ENCODE measurements around the gene GZMB.

Gene GZMB

GRCh38 chr14:24634158-24634557 is at the start of gene GZMB:
Gene GZMB (minus strand): TSS chr14:24634190. CDS start chr14:24634160, 30 bp downstream.
- no peak for TF ChIP-seq EZH2phosphoT487 (IDR thresholded peaks at IDR 0.05; ENCODE audit: borderline replicate concordance, low read length)
- no peak for TF ChIP-seq CTCF (IDR thresholded peaks at IDR 0.05; ENCODE audit: low read depth, low read length, poor library complexity, severe bottlenecking)
- Histone ChIP-seq H3K27ac (ENCODE audit: low read depth, low read length) (no peak within 1 kb of the TSS), H4K20me1 (ENCODE audit: control insufficient read depth, insufficient read depth, low read depth, low read length) (no peaks in the 10 kb centered on the region), H3K27me3 (ENCODE audit: control insufficient read depth, low read length) (no peaks in the 10 kb centered on the region), H3K79me2 (ENCODE audit: control insufficient read depth, low read length) (no peaks in the 10 kb centered on the region), H3K36me3 (ENCODE audit: control insufficient read depth, low read length) (no peaks in the 10 kb centered on the region), H3K9me3 (ENCODE audit: control insufficient read depth, insufficient read depth, low read length) (no peaks in the 10 kb centered on the region), H3K4me3 (ENCODE audit: low read length) (no peak within 1 kb of the TSS), H3K4me2 (ENCODE audit: low read length) (no peak within 1 kb of the TSS), H3F3A (ENCODE audit: control insufficient read depth, insufficient read depth) (no peaks in the 10 kb centered on the region), H3K9me2 (replicated peaks; ENCODE audit: control insufficient read depth, low read length) (no peaks in the 10 kb centered on the region), H3K4me1 (ENCODE audit: control insufficient read depth, low read length) (no peaks in the 10 kb centered on the region)

- TF ChIP-seq CTCF (IDR thresholded peaks at IDR 0.05; ENCODE audit: low read depth, low read length, poor library complexity, severe bottlenecking): no peak
- TF ChIP-seq EZH2phosphoT487 (IDR thresholded peaks at IDR 0.05; ENCODE audit: borderline replicate concordance, low read length): no peak
- Histone ChIP-seq H3K4me3 (ENCODE audit: low read length) (no peak overlapping the region), H3K27ac (ENCODE audit: low read depth, low read length) (no peak overlapping the region)
Measured at GRCh38 chr14:24681056-24681455, 47.1 kb upstream of the GZMB start.

GRCh38 chr14:24680516-24680915 is 46.5 kb upstream of the GZMB start:
- Histone ChIP-seq H3K27ac (ENCODE audit: low read depth, low read length) (no peak overlapping the region), H3K27me3 (ENCODE audit: control insufficient read depth, low read length) (peaks cover 22% of the 10 kb centered on the region), H3F3A (ENCODE audit: control insufficient read depth, insufficient read depth) (no peaks in the 10 kb centered on the region), H4K20me1 (ENCODE audit: control insufficient read depth, insufficient read depth, low read depth, low read length) (no peaks in the 10 kb centered on the region), H3K36me3 (ENCODE audit: control insufficient read depth, low read length) (no peaks in the 10 kb centered on the region), H3K79me2 (ENCODE audit: control insufficient read depth, low read length) (no peaks in the 10 kb centered on the region), H3K4me2 (ENCODE audit: low read length) (no peak overlapping the region), H3K9me3 (ENCODE audit: control insufficient read depth, insufficient read depth, low read length) (no peaks in the 10 kb centered on the region), H3K4me3 (ENCODE audit: low read length) (no peak overlapping the region), H3K9me2 (replicated peaks; ENCODE audit: control insufficient read depth, low read length) (no peaks in the 10 kb centered on the region), H3K4me1 (ENCODE audit: control insufficient read depth, low read length) (no peaks in the 10 kb centered on the region)
- no peak for TF ChIP-seq CTCF (IDR thresholded peaks at IDR 0.05; ENCODE audit: low read depth, low read length, poor library complexity, severe bottlenecking)
- no peak for TF ChIP-seq EZH2phosphoT487 (IDR thresholded peaks at IDR 0.05; ENCODE audit: borderline replicate concordance, low read length)

More at GRCh38 chr14:24681056-24681455, 47.1 kb upstream of the GZMB start:
- Histone ChIP-seq H3K27me3 (ENCODE audit: control insufficient read depth, low read length) (peaks cover 22% of the 10 kb centered on the region), H3K4me2 (ENCODE audit: low read length) (no peak overlapping the region), H3K36me3 (ENCODE audit: control insufficient read depth, low read length) (no peaks in the 10 kb centered on the region), H3K9me3 (ENCODE audit: control insufficient read depth, insufficient read depth, low read length) (no peaks in the 10 kb centered on the region), H3K79me2 (ENCODE audit: control insufficient read depth, low read length) (no peaks in the 10 kb centered on the region), H3F3A (ENCODE audit: control insufficient read depth, insufficient read depth) (no peaks in the 10 kb centered on the region), H3K4me1 (ENCODE audit: control insufficient read depth, low read length) (no peaks in the 10 kb centered on the region), H3K9me2 (replicated peaks; ENCODE audit: control insufficient read depth, low read length) (no peaks in the 10 kb centered on the region), H4K20me1 (ENCODE audit: control insufficient read depth, insufficient read depth, low read depth, low read length) (no peaks in the 10 kb centered on the region)
